SIG-M5 (cell line): ENCODE results near the gene DDX3X.
"Not testable (repeated sequence)": the region's sequence is repeated elsewhere in the genome, so short reads cannot be mapped to it uniquely, and the experiment has no call there.

ENCODE experiments used
- DNase-seq: peaks from one replicate; lab custom pipeline; 2025; lab: John Stamatoyannopoulos, UW

The DDX3X gene

DNA sequence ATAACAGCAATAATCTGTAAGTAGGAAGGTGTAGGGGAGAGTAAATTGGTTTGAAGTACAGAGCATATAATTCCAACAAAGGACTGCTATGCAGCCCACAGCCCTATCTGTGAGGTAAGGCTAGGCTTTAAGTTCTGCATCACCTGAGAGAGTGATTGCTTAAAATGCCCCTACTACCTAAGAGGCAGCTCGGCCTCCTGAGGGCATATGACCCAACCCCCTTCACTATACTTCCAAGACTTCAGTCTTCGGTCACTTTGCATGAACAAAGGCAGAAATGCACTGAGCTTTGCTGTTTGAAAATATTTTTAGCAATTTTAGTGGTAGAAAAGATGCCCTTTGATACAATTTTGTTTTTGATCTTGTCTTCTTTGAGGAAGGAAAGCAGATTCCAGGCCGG lies 4.9 kb upstream of the DDX3X start:
- DNase-seq = no peak

DNA sequence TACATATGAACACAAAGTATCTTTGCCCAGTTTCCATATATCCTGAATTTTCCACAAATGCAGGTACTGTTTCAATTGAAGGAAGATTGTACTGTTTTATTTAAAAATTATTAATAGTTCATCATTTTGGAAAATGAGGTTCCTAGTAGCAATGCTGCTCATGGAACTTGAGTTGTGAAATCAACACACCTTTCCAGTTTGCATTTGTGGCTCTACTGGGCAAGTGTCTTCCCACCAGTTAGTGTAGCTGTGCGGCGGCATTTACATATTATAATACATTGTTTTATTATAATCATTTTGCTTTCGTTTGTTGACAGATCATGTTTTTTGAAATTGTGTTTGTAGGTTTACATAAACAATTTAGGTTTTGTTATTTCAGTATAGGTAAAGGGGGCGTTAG lies 2.0 kb upstream of the DDX3X start:
- no peak for DNase-seq

- no peak for DNase-seq
These were observed 1.5 kb upstream of the DDX3X start for GRCh38 chrX:41332408-41333002.

DNA sequence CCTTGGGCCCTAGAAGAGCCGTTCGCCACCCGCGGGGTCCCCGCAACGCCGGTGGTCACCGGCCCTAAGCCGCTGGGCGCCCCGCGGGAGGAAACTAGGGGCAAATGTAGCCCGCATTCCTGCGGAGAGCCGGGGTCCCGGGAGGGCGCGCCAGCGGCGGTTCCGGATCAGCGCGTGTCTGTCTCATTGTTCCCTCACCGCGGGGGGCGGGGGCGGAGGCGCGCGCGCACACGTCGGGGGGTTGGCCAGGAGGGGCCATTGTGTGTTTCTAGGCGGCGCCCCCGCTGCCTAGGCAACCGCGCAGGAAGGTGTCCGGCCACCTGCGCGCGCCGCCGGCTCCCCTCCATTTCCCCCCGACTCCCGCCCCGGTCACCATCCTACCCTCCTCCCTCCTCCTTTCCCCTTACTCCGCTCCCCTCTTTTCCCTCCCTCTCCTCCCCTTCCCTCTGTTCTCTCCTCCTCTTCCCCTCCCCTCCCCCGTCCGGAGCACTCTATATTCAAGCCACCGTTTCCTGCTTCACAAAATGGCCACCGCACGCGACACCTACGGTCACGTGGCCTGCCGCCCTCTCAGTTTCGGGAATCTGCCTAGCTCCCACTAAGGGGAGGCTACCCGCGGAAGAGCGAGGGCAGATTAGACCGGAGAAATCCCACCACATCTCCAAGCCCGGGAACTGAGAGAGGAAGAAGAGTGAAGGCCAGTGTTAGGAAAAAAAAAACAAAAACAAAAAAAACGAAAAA lies 789 bp upstream of the DDX3X start:
- peak; percentile 45 for DNase-seq

DNA sequence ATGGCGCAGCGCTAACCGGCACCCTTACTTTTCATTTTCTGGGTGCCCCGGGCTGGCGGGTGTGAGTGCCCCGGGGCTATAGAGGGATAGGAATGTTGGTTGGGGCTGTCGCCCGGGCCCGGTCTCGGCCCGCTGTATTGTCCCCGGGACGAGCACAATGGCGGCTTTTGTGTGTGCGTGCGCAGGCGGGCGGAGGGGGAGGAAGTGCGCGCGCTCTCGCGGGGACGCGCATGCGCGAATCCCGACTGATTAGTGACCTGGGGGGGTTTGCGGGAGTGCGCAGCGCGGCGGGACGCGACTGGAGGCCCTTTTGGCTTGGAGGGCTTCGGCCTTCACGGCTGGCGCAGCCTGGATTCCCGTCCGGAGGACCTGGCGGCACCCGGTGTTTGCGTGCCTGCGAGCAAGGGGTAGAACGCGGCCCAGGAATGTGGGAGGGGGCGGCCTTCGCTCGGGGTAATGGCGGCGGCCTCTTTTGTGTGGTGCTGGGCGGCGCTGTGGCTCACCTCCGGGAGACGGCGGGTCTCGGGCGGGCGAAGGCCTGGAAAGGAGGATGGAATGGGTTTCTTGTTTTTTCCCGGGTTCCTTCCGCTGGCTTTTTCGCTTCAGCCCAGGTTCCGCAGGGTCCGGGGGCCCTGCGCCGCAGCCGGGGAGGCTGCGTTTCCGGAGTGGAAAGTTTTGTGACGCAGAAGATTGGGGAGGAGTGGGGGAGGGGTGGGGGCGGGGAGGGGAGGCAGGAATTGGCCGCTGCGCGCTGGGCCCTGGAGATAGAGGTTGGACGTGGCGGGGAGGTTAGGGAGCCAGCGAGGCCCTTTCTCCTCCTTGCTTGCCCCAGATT lies 618 bp downstream of the DDX3X start:
- DNase-seq = no peak

- DNase-seq = no peak
These were observed 1.4 kb downstream of the DDX3X start for GRCh38 chrX:41335198-41335957.

GRCh38 chrX:41335958-41336331 lies 2.0 kb downstream of the DDX3X start:
- DNase-seq = no peak

- DNase-seq = no peak
These were observed 2.5 kb downstream of the DDX3X start for GRCh38 chrX:41336447-41336846.

GRCh38 chrX:41337140-41337539 lies 3.2 kb downstream of the DDX3X start:
- DNase-seq = no peak

DNA sequence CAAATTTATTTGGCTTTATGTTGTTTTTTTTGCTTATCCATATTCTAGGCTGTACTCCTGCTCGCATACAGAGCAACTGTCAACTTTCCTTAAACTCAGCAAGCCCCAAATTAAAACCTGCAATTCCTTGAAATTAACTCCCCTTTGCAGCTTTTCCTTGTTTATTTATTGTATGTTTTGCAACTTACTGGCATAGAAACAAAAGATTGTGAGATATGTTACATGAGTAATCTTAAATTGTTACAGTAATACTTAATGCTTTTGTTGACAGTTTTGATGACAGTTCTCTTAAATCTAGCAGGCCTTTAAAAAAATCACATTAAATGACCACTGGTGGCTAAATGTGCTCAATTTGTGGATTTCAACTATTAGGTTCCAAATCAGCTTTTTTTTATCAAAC lies 4.5 kb downstream of the DDX3X start:
- DNase-seq = no peak

DNA sequence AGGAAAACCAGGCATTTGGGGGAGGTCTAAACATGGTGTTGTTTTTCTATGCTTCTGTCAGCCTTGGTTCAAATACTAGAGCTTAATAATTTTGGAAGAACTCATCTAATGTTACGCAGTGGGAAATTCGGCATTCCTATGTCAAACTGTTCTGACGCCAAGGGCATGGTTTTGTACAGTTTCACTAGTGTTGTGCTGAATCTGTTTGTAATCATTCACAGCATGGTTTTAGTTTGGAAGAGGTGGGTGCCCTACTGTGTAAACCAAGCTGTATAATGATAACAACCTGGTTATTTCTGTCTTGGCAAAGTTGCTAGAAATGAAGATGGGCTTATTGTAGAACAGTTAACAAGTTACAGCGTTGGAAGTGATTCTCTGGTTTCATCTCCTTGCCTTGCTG lies 5.2 kb downstream of the DDX3X start:
- DNase-seq = no peak

- DNase-seq = no peak
These were observed 10.1 kb downstream of the DDX3X start for GRCh38 chrX:41344053-41344452.

- no peak for DNase-seq
These were observed 13.2 kb downstream of the DDX3X start for GRCh38 chrX:41347186-41347585.

DNA sequence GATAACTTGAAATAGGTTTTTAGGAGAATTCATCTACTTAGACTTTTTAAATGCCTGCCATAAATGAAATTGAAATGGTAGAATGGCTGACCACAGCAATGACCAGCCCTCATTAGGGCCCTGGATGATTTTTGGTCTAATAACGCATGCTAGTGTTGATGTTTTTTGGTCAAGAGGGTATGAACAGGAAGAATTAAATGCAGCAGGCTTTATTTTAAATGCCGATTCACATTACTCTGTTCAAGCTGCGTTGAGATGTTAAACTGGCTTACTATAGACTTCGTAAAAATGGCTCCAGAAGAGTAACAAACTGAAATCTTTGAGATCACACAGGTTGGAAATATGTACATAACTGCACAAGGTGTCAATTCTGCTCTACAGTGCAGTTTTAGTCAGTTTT lies 14.6 kb downstream of the DDX3X start:
- no peak for DNase-seq

GRCh38 chrX:41350150-41350975 lies 16.4 kb downstream of the DDX3X start:
- no peak for DNase-seq

DNA sequence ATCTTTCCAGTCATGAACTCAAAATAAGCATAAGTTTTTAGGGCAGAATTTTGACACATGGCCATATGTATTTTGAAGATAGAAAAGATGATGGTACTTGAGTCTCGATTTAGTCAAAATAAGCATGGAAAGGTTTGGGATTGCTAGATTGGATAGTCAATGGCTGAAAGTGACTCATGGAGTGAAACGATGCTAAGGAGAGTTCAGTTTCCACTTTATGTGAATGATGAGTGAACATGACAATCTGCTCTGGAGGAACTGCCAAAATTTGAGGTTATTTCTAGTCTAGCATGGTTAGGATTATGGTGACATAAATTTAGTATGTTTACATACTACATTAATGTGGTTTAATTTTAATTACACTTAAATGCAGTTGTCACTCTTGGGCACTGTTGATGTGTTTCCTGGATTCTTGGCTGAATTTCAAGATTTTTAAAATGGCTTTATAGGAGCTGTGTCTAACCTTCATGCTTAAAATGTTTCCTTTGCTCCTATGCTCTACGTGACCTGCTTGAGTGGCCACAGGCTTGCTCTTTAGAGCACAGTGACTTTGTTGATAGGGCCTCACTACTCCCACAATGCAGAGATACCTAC lies 17.1 kb downstream of the DDX3X start:
- no peak for DNase-seq

DNA sequence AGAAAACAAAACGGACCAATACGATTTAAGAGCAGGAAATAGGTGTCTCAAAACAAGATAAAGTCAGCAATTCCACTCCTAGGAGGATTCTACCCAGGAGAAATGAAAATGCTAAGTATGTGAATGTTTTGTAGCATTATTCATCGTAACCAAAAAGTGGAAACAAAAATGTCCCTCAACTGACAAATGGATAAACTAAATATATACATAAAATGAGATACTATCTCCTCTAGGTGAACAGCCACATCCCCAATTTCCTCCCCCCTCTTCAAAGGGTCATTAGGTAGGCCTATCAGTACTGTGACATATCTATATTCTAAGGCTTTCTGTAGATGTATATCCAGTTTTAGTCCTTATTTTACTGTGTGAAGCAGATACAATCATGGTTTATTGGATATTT lies 18.0 kb downstream of the DDX3X start:
- no peak for DNase-seq

DNA sequence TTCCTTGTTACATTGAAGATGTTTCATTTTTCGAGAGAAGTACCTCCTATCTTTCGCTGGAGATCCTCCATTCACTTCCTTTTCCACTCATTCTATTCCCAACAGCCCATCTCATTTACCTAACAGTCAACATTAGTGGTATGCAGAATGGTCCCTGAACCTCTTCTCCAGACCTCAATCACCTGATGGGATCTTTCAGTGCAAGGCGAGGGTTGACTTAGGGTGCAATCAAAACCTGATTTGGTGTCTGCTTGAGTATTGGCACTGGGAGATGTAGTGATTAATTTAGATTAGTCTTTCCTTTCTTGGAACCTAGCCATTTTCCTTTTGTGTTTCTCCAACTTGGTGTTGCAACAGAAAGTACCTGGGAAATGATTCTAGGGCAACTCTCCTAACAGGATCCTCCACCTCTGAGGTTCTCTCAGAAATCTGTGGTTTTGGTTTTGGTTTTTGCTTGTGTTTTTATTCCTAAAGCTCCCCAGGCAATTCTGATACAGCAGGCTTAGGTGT lies 18.4 kb downstream of the DDX3X start:
- DNase-seq = no peak

GRCh38 chrX:41353985-41354384 lies 20.0 kb downstream of the DDX3X start:
- DNase-seq = no peak

DNA sequence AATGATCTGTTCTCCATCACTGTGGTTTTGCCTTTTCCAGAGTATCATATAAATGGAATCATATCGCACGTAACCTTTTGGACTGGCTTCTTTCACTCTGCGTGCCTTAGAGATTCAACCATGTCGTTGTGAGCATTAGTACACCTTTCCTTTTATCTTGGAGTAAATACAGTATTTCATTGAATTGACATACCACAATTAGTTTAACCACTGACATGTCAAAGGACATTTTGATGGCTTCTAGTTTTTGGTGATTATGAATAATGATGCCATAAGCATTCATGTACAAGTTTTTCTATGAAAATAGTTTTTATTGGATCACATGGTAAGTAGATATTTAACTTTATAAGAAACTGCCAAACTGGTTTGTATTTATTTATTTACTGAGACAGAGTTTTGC lies 35.2 kb downstream of the DDX3X start:
- no peak for DNase-seq

- DNase-seq = not testable (repeated sequence)
These were observed 37.6 kb downstream of the DDX3X start for GRCh38 chrX:41371575-41371974.
